ENCODE measurements around the gene KATNIP. TPM values are rescaled to one million over a fixed set of nuclear protein-coding genes. Genes with fewer than 3 reads are reported as not detected.

Gene KATNIP
- polyA plus RNA-seq, 1 of the 3 experiments (the other 2 are of a cell fraction), result 25.5 TPM

GRCh38 chr16:27508476-27508875 lies 41.5 kb upstream of the KATNIP start:
- Histone ChIP-seq H3K4me1 (ENCODE audit: control insufficient read depth in 1 of 2, insufficient read depth in 2 of 2, low read depth in 1 of 2, low read length in 1 of 2) (no peaks in the 10 kb centered on the region), H3K27ac (ENCODE audit: low read depth in 2 of 2, low read length in 1 of 2) (no peak overlapping the region), H3K36me3 (replicated peaks in 1 of 2; ENCODE audit: control insufficient read depth in 1 of 2, insufficient read depth in 2 of 2, low read length in 1 of 2) (peaks cover 36 to 77% of the 10 kb centered on the region in 2 experiments), H3K9me2 (no peaks in the 10 kb centered on the region), H2AFZ (ENCODE audit: low read depth) (no peak overlapping the region), H3K4me2 (no peak overlapping the region), H3K9me3 (no peaks in the 10 kb centered on the region), H3F3A (replicated peaks; ENCODE audit: insufficient read depth) (no peaks in the 10 kb centered on the region), H3K9ac (no peak overlapping the region), H3K27me3 (ENCODE audit: insufficient read depth) (no peaks in the 10 kb centered on the region), H4K20me1 (ENCODE audit: insufficient read depth) (no peaks in the 10 kb centered on the region), H3K79me2 (ENCODE audit: insufficient read depth) (0 out of 2 replicates have a peak, but pooled peaks cover 2% of the 10 kb centered on the region), H3K4me3 (ENCODE audit: low read depth in 2 of 2, low read length in 1 of 2) (no peak overlapping the region)
- CTCF ChIA-PET, result no interaction called here
- no peak for TF ChIP-seq EZH2phosphoT487 (IDR thresholded peaks at IDR 0.05; ENCODE audit: borderline replicate concordance, low read depth)
- TF ChIP-seq MAX (IDR thresholded peaks at IDR 0.05; ENCODE audit: low read depth), result no peak
- no peak for TF ChIP-seq USF1 (IDR thresholded peaks at IDR 0.05; ENCODE audit: borderline replicate concordance, low read depth)
- no peak for TF ChIP-seq FOSL2 (IDR thresholded peaks at IDR 0.05; ENCODE audit: borderline replicate concordance, low read depth)
- no peak for TF ChIP-seq MXI1 (IDR thresholded peaks at IDR 0.05; ENCODE audit: low read depth, low read length)
- no peak for TF ChIP-seq SMC3 (IDR thresholded peaks at IDR 0.05; ENCODE audit: low read depth, low read length)
- TF ChIP-seq FOXM1 (IDR thresholded peaks at IDR 0.05; ENCODE audit: low read depth), result no peak
- TF ChIP-seq REST (IDR thresholded peaks at IDR 0.05; ENCODE audit: low read depth, low read length), result no peak
- no peak for TF ChIP-seq RFX5 (IDR thresholded peaks at IDR 0.05; ENCODE audit: low read length)
- TF ChIP-seq ZBTB33 (IDR thresholded peaks at IDR 0.05; ENCODE audit: borderline replicate concordance, low read depth), result no peak
- no peak for TF ChIP-seq NFIC (IDR thresholded peaks at IDR 0.05; ENCODE audit: borderline replicate concordance)
- TF ChIP-seq EP300 (IDR thresholded peaks at IDR 0.05; ENCODE audit: borderline replicate concordance in 1 of 2, low read depth in 1 of 2, low read length in 1 of 2), result no peak
- TF ChIP-seq GABPA (IDR thresholded peaks at IDR 0.05; ENCODE audit: low read depth), result no peak
- no peak for TF ChIP-seq USF2 (IDR thresholded peaks at IDR 0.05; ENCODE audit: borderline replicate concordance, low read depth, low read length)
- TF ChIP-seq RCOR1 (IDR thresholded peaks at IDR 0.05; ENCODE audit: low read length), result no peak
- TF ChIP-seq POLR2AphosphoS5 (IDR thresholded peaks at IDR 0.05; ENCODE audit: low read depth, low read length), result no peak
- no peak for TF ChIP-seq IRF3 (IDR thresholded peaks at IDR 0.05; ENCODE audit: low read depth, low read length)
- no peak for TF ChIP-seq TAF1 (IDR thresholded peaks at IDR 0.05; ENCODE audit: borderline replicate concordance, low read depth, low read length)
- WGBS (ENCODE audit: low lambda C conversion rate), result 90% methylated on average over 9 of the region's 9 CpGs
- POLR2A ChIA-PET, result no interaction called here
- no peak for DNase-seq

All from SK-N-SH (cell line).